ENCODE measurements around the gene CWC25.
"Not testable (repeated sequence)": the region's sequence is repeated elsewhere in the genome, so short reads cannot be mapped to it uniquely, and the experiment has no call there.

CWC25 gene

GRCh38 chr17:38824899-38825761 is at the start of gene CWC25:
Gene CWC25 (minus strand): TSS chr17:38825321. CDS start chr17:38825183, 138 bp downstream.
- peak; percentile 99 for DNase-seq

GRCh38 chr17:38873640-38874380 is 48.7 kb upstream of the CWC25 start:
- DNase-seq, result peak; percentile 22

GRCh38 chr17:38872671-38873385 is 47.7 kb upstream of the CWC25 start:
- DNase-seq, result peak; percentile 20

DNA sequence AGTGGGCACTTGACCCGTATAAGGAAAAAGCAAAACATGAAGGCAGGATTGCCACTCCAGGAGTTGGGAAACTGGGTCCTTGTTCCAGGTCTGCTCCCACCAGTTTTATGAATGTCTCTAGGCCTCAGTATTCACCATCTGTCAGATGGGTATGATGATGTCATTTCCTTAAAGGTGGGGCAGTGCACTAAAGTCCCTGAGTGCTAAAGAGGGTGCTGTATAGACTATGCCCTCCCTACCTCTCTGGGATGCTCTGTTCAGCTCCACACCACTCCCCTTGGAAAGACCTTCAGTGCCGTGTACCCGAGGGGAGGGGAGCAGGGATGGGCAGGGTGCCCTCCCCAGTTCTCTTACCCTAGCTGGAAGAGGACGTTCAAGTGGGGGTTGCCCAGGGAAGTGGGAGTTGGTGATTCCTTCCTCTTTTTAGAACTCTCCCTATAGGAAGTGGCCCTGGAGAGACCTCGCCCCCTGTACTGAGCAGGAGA is 46.9 kb upstream of the CWC25 start:
- no peak for DNase-seq

GRCh38 chr17:38871247-38872015 is 46.3 kb upstream of the CWC25 start:
- DNase-seq, result peak; percentile 72

DNA sequence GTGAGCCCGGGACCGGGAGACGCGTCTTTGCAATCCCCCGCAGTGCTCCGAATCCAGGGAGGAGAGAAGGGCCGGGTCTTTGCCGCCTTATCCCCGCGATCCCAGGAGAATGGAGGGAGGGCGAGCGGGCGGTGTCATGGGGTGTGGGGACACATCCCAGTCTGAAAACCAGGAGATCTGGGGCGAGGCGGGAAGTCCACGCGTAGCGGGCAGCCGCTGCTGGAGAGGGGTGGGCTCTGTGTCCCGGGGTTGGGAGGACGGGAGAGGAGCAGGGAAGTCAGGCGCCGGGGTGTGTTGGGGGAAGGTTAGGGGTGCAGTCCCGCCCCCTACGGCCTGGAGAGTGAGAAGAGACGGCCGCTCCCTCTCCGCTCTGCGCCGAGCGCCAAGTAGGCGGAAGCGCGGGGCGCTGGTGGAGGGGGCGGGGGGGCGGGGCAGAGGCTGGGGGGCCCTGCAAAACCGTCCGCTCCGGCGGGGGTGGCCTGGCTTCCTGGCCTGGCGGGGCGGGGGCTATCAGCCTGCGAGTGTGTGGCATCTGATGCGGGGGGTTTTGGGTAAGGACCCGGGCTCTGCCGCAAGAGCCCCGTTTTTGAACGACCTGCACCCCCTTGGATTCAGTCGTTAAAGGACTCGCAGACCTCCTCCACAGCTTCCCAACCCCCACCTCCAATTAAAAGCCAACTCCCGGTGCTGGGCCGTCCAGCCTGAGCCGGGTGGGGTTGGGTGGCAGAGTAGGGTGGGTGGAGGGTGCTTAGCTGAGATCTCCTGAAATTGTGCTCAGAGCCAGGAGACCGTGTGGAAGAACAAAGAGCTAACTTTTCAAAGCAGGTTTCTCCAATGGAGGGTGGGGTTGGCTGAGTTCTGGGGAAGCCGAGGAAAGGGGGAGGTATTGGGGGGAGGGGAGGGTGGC is 45.4 kb upstream of the CWC25 start:
- peak; percentile 71 for DNase-seq

GRCh38 chr17:38869526-38870258 is 44.6 kb upstream of the CWC25 start, which contains the start of gene LASP1:
Gene LASP1 (plus strand): TSS chr17:38870058. CDS start chr17:38870190, 132 bp downstream.
- DNase-seq, result peak; percentile 91

DNA sequence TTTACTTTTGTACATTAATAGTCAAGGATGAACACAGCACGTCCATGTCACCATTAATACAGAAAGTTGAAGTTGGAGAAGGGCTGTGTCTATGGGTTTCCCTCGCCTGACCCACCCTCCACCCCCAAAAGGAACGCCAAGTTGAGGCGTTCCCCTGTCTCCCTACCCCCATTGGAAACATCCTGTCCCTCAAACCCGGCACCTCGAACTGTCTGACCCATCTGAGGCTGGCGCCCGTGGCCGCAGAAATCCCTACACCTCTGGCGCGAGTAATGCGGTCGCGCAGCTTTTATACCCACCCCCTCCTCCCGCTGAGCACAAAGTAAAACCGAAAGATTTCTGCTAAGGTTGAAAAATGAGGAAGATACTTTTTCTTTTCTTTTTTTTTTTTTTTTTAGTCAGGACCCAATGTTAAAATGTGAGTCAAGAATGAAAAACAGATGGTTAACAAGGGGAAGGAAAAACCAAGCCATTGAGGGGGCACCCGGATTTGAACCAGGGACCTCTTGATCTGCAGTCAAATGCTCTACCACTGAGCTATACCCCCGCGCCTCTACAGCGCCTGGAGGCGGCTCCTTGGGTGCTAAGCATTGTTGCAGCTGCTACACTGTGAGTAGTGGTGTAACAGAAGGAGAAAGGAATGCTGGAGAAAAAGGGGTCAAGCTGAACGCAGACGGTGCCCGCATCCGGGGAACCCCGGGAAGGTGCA is 43.9 kb upstream of the CWC25 start:
- peak; percentile 91 for DNase-seq

DNA sequence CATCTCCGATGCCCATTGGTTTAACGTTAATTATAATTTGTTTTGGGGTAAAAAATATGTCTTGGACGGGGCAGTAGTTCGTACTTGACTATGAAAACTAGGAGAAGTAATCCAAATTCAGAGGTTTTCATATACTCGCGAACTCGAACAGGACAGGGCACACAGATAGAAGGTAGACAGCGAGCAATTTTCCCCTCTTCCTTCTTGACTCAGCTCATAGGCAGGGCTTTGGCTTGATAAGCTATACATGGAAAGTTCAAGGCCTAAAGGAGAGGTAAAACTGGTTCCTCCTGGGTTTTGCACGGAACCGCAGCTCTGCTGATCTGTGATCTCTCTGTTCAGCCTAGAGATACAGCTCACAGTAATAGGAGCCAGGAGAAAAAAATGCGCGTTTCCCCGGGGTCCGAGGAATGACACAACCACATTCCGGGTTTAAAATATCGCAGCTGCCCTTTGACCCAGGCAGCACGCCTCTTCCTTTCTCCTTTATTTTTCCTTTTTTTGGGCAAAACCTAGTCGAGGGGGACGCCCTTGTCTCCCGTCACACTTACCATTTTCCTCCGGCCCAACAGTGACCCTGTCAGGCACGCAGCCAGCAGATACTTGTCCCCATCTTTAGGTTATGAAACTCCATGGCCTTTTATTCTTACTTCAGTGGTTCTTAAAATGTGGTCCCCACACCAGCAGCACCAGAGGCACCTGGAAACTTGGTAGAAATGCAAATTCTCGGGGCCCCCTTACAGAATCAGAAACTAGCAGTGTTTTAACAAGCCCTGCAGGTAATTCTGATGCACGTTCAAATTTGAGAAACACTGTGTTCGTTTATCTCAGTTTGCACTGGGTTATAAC is 43.1 kb upstream of the CWC25 start:
- no peak for DNase-seq

- DNase-seq, result peak; percentile 74
These were observed 42.3 kb upstream of the CWC25 start for GRCh38 chr17:38867179-38867967.

GRCh38 chr17:38864636-38865398 is 39.7 kb upstream of the CWC25 start:
- DNase-seq, result no peak

DNA sequence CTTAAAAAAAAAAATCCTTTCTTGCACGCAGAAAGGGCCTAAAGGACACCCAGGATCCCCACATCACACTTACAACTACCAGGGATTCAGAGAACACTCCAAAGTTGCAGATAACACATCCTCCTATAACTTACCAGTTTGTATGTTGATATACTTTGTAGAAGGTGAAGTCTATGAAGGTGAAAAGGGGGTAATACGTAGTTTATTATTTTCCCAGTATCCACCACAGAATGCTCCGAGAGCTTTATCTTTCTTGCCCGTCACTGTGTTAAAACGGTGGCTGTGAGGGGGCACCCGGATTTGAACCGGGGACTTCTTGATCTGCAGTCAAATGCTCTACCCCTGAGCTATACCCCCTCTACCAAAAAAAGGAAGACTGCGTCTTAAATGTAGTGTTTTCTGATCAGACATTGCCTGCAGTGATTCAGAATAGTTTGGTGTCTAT is 36.3 kb upstream of the CWC25 start:
- no peak for DNase-seq

- no peak for DNase-seq
These were observed 32.1 kb upstream of the CWC25 start for GRCh38 chr17:38857271-38857670.

- DNase-seq, result not testable (repeated sequence)
These were observed 30.1 kb upstream of the CWC25 start for GRCh38 chr17:38855101-38855714.

GRCh38 chr17:38853292-38854219 is 28.4 kb upstream of the CWC25 start, which contains the start of gene RPL23:
Gene RPL23 (minus strand): TSS chr17:38853721. CDS start chr17:38853710, 11 bp downstream.
- DNase-seq, result peak; percentile 83
